ENCODE results near the gene ACD. TPM values are rescaled to one million over a fixed set of nuclear protein-coding genes. Genes with fewer than 3 reads are reported as not detected.

The ACD gene
- total and polyA plus RNA-seq, 2 donors from 2014 or later = 15.2 to 20.0 TPM

DNA sequence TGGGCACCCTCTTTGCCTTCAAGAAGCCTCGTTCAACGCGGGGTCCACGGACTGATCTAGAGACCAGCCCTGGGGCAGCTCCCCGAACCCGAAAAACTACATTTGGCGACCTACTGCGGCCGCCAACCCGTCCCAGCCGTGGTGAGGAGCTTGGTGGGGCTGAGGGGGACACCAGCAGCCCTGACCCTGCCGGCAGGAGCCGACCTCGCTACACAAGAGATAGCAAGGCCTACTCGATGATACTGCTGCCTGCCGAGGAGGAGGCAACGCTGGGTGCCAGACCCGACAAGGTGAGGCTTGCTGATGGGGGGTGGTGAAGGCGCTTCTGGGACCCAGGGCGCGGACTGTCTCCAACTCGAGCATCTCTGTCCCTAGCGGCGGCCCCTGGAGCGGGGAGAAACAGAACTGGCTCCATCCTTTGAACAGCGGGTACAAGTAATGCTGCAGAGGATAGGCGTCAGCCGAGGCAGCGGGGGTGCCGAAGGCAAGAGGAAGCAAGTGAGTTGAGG lies 5.6 kb downstream of the ACD start:
- FAIRE-seq = no peak

DNA sequence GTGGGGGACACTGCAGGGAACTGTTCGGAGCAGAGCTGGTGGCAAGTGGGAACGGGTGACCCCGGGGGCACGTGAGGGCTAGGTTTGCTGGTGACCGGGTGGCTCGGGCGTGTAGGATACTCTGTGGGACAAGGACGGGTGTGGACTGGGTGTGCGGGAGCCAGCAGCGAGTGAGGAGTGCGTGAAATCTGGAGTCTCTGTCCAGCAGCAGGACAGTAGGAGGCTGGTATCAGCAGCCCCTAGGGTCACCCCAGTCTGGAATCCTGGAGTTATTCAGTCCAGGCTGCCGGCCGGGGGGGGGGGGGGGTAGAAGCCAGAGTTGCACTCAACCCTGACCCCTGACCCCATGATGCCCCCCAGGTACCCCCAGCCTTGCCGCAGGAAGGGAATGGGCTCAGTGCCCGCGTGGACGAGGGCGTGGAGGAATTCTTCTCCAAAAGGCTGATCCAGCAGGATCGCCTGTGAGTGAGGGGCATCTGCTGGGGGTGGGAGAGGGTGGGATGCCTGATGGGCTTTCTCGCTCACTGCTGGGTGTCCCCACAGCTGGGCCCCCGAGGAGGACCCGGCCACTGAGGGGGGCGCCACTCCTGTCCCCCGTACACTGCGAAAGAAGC lies 6.2 kb downstream of the ACD start:
- intact Hi-C loops (cut with DNase I) = no loop called here
- no peak overlapping the region for H3K4me3 ChIP-seq (ENCODE audit: low read length in 3 of 3)
- TF ChIP-seq, protein P1, sequence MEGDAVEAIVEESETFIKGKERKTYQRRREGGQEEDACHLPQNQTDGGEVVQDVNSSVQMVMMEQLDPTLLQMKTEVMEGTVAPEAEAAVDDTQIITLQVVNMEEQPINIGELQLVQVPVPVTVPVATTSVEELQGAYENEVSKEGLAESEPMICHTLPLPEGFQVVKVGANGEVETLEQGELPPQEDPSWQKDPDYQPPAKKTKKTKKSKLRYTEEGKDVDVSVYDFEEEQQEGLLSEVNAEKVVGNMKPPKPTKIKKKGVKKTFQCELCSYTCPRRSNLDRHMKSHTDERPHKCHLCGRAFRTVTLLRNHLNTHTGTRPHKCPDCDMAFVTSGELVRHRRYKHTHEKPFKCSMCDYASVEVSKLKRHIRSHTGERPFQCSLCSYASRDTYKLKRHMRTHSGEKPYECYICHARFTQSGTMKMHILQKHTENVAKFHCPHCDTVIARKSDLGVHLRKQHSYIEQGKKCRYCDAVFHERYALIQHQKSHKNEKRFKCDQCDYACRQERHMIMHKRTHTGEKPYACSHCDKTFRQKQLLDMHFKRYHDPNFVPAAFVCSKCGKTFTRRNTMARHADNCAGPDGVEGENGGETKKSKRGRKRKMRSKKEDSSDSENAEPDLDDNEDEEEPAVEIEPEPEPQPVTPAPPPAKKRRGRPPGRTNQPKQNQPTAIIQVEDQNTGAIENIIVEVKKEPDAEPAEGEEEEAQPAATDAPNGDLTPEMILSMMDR (IDR thresholded peaks at IDR 0.05; ENCODE audit: borderline replicate concordance, extremely low read depth, insufficient read depth) = no peak
- no peak overlapping the region for H3K9ac ChIP-seq (ENCODE audit: low read length in 3 of 3)
- H3K4me1 ChIP-seq (ENCODE audit: control insufficient read depth in 2 of 3, insufficient read depth in 2 of 3, low read depth in 1 of 3, low read length in 3 of 3) = peaks cover 0 to 9% (median 4%) of the 10 kb centered on the region in 3 donors
- peak in 1 of 5 donors; percentile 62 for DNase-seq
- no peaks in the 10 kb centered on the region for H3K9me3 ChIP-seq (ENCODE audit: control insufficient read depth in 2 of 3, insufficient read depth in 1 of 3, low read length in 3 of 3)
- peaks cover 19% of the 10 kb centered on the region for H3K27me3 ChIP-seq (ENCODE audit: control insufficient read depth, insufficient read depth, low read length)
- no peak for FAIRE-seq
- no peaks in the 10 kb centered on the region for H3K36me3 ChIP-seq (ENCODE audit: control insufficient read depth in 2 of 3, insufficient read depth in 3 of 3, low read length in 3 of 3)
- no peak overlapping the region for H3K27ac ChIP-seq (ENCODE audit: low read depth in 2 of 2, low read length in 2 of 2)

More for the DNA sequence above, 5.6 kb downstream of the ACD start:
- no peak overlapping the region for H3K9ac ChIP-seq (ENCODE audit: low read length in 3 of 3)
- H3K36me3 ChIP-seq (ENCODE audit: control insufficient read depth in 2 of 3, insufficient read depth in 3 of 3, low read length in 3 of 3) = no peaks in the 10 kb centered on the region
- H3K27me3 ChIP-seq (ENCODE audit: control insufficient read depth, insufficient read depth, low read length) = peaks cover 16% of the 10 kb centered on the region
- peak in 1 of 5 donors; percentile 75 for DNase-seq
- H3K4me3 ChIP-seq (ENCODE audit: low read length in 3 of 3) = no peak overlapping the region
- H3K27ac ChIP-seq (ENCODE audit: low read depth in 2 of 2, low read length in 2 of 2) = no peak overlapping the region
- TF ChIP-seq, protein P1 (IDR thresholded peaks at IDR 0.05; ENCODE audit: borderline replicate concordance, extremely low read depth, insufficient read depth) = no peak
- no peaks in the 10 kb centered on the region for H3K9me3 ChIP-seq (ENCODE audit: control insufficient read depth in 2 of 3, insufficient read depth in 1 of 3, low read length in 3 of 3)
- H3K4me1 ChIP-seq (ENCODE audit: control insufficient read depth in 2 of 3, insufficient read depth in 2 of 3, low read depth in 1 of 3, low read length in 3 of 3) = peaks cover 0 to 15% (median 7%) of the 10 kb centered on the region in 3 donors
- intact Hi-C loops (cut with DNase I) = no loop called here

DNA sequence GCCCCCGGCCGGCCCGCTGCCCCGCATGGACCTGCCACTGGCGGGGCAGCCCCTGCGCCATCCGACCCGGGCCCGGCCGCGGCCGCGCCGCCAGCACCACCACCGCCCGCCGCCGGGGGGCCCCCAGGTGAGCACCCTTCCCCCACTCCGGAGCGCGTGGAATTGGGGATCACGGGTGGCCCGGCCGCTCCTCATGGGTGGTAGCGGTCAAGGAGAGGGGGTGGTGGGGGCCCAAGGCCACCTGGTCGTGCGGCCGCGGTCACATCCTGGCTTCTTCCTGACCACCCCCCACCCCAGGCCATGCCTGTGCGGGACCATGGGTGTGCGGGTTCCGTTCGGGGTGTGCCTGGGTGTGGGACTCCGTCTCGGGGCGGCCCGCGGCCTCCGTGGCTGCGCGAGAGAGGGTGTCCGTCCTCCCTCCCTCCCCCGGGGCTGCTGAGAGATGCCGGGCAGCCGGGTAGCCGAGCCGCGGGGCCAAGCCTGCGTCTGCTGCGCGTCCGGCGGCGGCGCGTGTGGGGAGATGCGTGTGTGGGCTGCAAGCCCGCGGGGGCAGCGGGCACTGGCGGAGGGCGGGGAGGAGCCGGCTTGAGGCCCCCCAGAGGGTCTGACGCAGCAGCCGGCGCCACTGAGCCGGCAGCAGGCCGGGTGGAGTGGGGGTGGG lies 6.8 kb downstream of the ACD start:
- peaks cover 0 to 7% (median 4%) of the 10 kb centered on the region in 3 donors for H3K4me1 ChIP-seq (ENCODE audit: control insufficient read depth in 2 of 3, insufficient read depth in 2 of 3, low read depth in 1 of 3, low read length in 3 of 3)
- H3K4me3 ChIP-seq (ENCODE audit: low read length in 3 of 3) = no peak overlapping the region
- intact Hi-C loops (cut with DNase I) = no loop called here
- TF ChIP-seq, protein P1 (IDR thresholded peaks at IDR 0.05; ENCODE audit: borderline replicate concordance, extremely low read depth, insufficient read depth) = no peak
- H3K27me3 ChIP-seq (ENCODE audit: control insufficient read depth, insufficient read depth, low read length) = peaks cover 19% of the 10 kb centered on the region
- peak in 3 of 5 donors; percentile 42 to 79 (median 76) for DNase-seq
- H3K9me3 ChIP-seq (ENCODE audit: control insufficient read depth in 2 of 3, insufficient read depth in 1 of 3, low read length in 3 of 3) = no peaks in the 10 kb centered on the region
- no peak overlapping the region for H3K27ac ChIP-seq (ENCODE audit: low read depth in 2 of 2, low read length in 2 of 2)
- no peak overlapping the region for H3K9ac ChIP-seq (ENCODE audit: low read length in 3 of 3)
- FAIRE-seq = no peak
- no peaks in the 10 kb centered on the region for H3K36me3 ChIP-seq (ENCODE audit: control insufficient read depth in 2 of 3, insufficient read depth in 3 of 3, low read length in 3 of 3)

Measured in kidney (tissue), 14 donors.